ENCODE measurements around the gene HDAC11.
"Not testable (repeated sequence)": the region's sequence is repeated elsewhere in the genome, so short reads cannot be mapped to it uniquely, and the experiment has no call there.

HDAC11 gene

DNA sequence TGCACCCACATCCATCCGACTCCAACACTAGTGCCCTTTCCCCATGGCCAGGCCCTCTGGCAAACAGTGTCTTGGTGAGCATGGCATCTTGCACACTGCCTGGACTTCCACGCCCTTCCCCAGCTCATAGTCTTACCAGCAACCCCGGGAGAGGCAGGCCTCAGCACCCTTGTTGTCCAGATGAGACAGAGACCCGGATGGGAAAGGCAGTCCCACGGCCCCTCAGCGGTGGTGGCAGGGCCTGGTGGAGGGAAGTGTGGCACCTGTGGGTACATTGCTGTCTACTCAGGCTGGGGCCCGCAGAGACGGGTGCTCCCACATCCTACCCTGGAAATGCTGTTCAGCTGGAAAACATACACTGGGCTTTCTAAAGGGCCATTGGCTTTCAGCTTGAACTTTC, 28.4 kb downstream of the HDAC11 start:
- DNase-seq: no peak

DNA sequence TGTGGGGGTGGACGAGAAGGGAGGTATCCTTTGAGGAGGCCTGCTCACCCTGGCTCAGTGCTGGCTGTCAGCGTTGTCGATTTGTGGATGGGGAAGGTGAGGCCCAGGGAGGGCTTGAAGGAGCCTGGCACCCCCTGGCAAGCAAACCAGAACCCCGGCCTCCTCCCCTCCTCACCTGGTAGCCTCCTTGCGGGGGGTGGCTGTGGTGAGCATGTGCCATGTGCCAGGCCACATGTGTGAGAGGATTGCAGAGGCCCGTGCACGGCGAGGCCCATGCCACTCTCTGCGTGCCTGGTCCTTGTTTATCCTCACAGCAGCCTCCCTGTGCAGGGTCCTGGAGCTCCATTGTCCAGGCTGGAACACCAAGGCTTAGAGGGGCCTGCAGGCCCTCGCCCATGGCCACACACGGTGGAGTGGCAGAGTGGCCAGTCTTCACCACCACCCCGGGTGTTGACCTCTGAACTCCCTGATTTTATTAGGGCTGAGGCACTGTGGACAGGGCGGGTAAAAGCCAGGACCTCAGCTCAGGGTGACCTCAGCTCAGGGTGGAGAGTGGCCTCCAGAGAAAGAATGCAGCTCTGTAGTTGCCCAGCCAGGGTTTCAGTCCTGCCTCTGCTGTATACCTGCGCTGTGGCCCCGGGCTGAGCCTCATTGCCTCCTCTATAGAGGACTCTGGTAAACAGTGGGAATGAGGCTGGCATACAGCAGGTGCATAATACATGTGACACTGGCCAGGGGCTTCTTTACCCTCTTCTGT, 29.1 kb downstream of the HDAC11 start:
- DNase-seq: no peak

DNA sequence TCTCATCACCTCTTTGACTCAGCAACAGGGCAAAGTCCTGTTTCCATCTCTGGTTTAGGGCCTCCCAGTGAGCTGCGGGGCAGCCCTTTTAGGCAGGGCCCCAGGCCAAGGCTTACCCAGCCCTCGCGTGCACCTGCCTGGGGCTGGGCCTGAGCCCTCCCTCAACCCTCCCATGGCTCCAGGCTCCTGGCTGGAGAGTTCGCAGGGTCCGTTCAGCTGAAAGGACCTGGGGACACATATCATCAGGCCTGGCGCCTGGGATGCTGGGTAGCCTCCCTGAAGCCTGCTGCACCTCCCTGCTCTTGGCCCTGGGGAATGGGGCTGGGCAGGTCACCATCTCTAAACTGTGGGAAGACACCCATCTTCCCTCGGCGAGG, 29.7 kb downstream of the HDAC11 start:
- DNase-seq: no peak

DNA sequence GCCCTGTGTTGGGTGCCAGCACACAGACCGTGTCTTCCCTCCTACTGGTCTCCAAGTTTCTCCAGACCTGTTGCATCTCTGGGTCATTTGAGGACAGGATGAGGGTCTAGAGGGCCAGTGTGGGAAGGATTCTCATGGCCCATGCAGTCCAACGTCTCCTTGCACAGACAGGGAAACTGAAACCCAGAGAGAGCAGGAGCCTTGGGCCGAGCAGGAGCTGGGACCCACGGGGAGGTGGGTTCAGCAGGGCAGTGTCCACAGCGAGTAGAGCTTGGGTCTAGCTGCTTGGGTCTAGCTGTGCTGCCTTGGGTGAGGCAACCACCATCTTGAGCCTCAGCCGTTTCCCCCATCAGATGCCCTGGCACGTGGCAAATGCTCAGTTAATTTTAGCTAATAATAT, 32.3 kb downstream of the HDAC11 start:
- DNase-seq: no peak

DNA sequence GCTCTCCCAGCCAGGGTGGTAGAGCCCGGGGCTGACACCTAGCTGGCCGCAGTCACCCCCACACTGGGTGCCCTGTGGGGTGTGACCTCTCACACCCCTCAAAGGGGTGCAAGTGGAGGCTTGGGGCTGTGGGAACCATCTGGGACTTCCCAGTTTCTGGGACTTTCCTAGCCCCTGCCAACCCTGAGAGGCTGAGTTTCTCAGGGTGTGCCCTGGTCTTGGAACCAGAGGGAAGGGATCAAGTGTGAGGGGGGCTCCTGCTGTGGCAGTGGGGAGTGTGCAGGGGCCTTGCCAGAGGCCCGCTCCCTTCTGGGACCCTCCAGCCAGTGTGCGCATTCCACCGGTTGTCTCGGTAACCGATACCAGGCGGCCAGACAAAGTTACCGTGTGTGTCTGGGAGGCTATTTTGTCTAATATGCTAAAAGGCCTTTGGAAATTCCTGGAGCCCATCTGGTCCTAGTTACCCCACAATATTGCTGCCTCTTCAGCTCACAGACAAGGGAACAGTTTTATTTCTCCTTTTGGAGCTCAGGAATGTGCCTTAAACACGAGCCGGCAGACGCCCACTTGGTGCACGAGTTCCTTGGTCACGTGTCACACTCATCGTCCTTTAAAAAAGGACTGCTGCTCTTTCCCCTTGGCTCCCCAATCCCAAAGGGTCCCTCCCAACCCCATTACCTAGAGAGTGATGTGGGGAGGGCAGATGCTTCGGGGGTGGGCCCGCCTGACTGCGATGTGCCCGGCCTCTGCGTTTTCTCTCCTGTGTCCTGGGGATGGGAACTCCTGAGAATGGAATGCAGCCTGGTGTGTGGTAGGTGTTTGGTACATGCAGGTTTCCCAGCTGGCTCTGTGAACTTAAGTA, 33.2 kb downstream of the HDAC11 start:
- DNase-seq: no peak

DNA sequence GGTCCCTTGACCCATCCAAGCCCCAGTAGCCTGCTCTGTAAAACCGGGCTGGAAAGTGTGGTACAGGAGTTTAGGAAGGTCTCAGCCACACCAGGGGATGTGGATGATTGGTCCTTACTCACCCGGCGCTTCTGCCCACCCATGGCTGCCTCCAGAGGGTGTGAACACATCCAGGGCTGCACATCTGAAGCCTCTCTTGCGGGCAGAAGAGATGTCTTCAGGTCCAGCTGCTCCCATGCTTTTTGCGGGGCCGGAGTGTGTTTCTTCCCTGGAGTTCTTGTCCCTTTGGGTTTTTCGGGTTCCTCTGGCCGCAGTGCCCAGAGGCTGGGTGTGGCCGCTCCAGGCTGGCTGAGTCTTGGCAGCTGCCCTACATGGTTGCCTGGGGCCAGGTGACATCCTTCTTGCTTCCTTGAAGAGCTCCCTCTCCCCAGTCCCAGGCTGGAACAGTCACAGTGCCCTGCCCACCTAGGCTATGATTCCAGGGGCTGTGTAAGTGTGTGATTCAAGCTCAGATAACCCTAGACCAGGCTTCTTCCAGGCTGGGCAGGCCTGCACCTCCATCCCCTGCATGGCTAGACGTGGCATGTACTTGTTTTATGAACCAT, 33.9 kb downstream of the HDAC11 start:
- DNase-seq: no peak

DNA sequence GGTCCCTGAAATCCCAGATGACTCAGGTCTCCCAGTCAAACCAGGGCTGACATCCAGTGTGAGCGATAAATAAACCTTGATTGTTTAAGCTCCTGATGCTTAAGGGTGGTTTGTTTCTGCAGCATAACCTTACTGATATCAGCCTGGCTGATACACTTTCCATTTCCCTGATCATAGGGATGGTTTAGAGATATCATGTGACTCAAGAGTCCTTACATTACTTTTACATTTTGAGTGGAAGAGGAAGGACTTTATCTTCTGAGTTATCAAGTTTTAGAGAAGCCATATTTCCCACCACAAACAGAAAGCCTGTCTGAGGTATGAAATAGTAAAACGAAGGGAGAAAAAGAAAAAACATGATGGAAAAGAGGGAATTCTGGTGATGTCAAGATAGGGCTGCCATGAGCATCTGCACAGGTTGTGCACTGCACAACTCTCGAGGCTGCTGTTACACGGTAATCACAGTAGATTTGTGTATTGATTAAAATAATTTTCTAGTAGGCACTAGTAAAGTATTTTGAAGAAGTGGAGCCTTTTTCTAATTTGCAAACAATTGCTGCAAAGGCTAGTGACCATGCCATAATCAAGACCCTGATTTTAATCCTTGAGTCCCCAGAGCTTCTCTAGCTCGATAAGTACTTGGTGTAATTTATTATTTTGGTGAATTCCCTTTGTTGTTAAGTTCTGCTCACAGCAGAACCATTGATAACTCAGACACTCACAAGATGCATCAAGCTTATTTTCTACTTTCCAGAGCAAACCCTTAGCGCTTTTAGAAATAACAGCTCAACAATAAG, 34.7 kb downstream of the HDAC11 start:
- DNase-seq: no peak

DNA sequence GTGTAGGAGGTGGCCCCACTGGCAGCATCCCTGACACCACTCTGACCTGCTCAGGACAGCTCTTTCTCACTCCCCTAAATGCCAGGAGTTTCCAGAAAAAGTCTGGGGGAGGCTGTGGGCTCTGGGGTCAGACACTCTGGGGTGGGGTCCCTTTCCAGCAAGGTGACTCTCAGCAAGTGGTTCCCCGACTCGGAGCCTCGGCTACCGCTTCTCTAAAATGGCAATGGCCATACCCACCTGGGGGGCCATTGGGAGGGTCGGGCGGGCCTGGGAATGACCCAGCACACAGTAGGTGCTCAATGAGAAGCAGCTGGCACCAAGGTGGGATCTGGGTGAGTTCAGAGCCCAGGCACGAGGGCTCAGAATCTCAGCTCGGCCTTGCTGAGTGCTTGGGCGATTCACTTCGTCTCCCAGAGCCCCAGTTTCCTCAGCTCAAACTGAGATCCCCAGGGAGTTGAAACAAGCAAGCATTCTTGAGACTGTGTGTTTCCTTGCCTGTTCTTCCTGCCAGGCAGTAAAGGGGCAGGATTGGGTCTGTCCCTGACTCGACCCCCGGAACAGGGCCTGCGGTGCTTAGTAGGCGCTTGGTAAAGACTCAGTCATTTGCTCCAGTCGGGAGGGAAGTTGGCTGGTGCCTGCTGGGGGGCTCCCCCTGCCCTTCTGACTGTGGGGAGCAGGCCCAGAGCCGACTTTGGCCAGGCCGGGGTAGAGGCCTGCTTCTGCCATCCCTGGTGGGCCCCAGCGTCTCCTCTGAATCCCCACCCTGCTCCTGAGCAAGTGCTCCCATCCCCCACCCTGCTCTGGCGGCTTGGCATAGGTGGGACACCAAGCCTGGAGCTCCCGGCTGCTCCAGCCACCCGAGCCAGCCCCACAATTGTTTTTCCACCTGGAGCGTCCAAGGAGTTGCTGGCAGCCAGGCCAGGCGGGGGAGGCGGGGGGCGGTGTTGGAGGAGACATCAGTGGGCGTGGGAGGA, 36.0 kb downstream of the HDAC11 start:
- no peak for DNase-seq

DNA sequence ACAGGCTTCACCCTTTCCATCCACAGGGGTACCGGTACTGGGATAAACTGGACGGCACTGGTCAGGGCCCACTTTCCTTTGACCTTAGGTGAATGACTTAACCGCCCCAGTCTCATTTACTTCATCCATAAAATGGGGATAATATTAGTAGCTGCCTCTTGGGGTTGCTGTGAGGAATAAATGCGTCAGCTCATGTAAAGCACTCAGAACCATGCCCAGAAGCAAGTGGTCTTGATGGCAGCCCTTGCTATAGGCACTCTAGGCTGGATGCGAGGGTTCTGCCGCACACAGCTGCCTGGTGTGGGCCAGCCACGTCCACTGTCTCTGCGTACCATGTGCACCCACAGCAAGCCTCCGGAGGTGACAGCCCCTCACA, 36.6 kb downstream of the HDAC11 start:
- DNase-seq: no peak

DNA sequence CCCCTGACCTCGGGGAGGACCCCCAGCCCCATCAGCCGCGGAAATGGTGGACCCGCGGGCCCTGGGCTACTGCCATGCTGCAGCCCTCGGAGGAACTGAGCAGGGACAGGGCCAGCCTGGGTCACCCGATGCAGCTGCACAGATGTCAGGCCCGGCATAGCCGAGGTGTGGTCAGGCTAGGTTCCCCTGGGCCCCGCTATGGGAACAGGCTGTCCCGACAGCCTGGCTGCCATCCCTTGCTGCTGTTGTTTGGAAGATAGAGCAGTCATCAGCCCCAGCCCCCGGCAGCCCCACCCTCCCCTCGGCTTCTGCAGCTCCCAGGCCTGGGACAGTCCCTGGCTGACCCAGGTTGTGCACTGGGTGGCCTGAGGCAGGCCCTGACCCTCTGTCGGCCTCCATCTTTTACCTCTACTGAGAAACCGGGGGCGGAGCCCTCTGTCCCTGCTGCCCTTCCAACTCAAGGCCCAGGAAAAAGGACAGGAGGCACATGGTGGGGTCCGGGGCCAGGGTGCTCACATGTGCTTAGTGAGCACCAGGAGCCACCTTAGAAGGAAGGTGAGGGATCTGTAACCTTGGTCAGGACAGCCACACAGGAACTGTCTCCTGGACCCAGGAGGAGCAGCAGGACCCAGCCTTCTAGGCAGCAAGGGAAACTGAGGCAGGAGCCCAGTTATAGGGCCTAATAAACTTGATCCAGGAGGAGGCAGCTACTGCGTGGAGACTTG, 37.3 kb downstream of the HDAC11 start:
- no peak for DNase-seq

DNA sequence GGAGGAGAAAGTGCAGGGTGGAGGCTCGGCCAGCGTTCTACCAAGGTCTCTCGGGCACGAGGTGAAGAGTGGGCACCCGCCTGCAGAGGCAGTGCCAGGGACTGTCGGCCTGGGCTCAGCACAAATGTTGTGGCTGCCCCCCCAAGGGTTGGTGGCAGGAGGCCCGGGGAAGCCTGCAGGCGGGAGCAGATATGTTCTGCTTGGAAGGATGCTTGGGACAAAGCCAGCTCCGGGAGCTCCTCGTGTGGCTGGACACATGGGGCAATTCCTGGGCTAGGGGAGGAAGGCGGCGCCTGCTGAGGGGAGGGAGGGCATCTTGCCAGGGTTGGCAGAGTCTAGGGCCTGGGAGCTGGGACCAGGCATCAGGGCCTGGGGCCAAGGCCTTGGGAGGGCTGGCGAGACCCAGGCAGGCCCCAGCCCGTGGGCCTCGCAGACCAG, 38.4 kb downstream of the HDAC11 start:
- DNase-seq: no peak

DNA sequence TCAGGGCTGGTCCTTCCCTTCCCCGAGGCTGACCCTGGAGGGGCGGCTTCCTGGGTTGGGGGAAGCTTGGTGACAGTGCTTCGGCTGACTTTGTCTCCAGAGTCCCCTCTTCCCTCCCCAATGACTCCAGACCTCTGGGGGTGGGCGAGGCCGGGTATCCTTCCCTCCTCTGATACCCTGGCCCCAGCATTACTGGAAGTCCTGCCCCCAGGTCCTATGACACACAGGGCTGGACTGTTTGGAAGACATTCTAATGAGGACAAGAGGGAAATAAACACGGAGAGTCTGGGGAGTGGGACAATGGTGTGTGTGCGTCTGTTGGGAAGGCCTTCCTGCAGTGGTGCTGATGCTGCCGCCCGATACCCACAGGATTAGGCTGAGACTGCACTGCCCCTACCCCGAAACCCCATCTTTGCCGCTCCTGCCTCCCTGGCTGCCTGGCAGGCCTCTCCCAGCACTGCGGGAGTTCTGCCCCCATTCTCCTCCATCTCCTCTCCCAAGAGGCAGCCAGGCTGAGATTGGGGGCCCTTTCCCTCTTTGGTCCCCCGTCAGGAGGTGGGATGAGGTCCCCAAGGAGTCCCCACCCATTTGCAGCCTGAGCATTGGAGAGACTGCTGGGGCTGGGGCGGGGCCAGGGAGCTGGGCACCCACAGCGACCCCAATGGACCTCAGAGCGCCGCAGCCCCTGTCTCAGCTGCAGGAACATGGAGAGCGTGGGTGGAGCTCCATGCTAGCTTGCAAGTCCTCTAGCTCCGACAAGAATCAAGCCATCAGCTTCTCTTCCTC, 39.1 kb downstream of the HDAC11 start:
- no peak for DNase-seq

DNA sequence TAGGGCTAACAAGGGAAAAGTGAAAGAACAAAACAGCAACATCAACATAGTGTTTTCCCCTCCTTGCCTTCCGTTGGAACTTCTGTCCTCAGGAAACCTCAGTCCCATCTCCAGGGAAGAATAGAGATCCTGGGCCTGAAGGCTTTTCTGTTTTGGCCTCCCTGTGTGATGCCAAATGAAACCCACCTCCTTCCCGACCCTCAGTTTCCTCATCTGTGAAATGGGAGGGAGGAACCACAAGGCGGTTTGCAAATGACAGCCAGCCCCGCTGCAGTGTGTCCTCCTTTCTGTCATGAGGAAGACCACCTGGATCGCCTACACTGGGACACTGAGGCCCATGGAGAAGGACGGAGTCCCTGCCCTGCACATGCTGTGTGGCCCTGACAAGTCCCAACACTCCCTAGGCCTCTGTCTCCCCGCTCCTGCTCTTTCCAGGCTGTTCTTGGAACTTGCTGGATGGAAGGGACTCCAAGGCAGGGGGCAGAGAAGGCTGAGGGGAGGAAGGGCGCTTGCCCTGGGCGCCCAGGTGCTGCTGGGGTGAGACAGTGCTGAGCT, 40.3 kb downstream of the HDAC11 start:
- no peak for DNase-seq

DNA sequence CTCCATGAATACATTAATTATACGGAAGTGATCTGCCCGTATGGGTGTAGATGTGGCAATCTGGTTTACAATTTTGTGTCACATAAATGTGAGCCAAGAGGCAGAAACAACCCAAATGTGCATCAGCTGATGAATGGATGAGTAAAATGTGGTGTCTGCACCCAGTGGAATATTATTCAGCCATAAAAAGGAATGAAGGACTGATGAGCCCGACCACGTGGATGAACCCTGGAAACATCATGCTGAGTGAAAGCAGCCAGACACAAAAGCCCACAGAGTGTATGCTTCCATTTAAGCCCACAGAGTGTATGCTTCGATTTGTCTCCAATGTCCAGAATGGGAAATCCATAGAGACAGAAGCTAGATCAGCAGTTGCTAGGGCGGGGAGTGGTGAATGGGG, 41.2 kb downstream of the HDAC11 start:
- no peak for DNase-seq

DNA sequence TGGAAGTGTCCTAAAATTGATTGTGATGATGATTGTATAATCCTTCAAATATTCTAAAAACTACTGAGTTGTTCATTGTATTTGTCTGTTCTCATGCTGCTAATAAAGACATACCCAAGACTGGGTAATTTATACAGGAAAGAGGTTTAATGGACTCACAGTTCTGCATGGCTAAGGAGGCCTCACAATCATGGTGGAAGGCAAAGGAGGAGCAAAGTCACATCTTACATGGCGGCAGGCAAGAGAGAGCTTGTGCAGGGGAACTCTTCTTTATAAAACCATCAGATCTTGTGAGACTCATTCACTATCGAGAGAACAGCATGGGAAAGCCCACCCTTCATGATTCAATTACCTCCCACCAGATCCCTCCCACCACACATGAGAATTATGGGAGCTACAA, 41.6 kb downstream of the HDAC11 start:
- DNase-seq: not testable (repeated sequence)

DNA sequence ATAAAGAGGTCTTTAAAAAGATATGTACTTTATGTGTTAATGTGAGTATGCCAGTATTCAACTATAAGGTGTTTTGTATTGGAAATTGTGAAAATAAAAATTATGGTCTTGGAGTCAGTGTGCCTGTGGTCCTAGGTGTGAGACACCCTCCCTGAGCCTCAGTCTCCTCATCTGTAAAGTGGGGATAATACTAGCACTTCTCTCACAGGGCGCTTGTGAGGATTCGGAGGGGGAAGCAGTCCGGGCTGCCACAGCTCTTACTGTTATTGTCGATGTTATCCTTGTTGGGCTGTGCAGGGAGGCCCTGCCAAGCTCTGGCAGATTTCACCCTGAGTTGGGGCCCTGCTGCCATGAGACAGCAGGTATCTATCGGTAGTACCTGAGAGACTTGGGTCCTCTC, 42.1 kb downstream of the HDAC11 start:
- DNase-seq: no peak

DNA sequence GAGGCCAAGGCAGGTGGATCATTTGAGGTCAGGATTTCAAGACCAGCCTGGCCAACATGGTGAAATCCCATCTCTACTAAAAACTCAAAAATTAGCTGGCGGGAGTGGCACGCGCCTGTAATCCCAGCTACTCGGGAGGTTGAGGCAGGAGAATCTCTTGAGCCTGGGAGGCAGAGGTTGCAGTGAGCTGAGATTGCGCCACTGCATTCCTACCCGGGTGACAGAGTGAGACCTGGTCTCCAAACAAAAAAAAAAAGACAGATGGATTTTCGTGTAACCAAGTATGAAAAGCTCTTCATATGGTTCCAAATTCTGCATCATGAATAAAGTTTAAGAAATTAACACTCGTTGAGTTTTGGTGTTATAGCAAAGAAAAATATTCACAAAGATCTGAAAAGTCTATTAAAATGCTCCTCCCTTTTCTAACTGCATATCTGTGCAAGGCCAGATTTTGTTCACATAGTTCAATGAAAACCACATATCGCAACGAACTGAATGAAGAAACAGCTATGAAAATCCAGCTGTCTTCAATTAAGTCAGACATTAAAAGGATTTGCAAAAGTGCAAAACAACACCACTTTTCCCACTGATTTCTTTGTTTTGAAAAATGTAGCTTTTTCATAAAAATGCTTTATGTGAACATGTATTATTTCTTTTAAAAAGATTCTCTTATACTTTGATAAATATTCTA, 45.0 kb downstream of the HDAC11 start:
- DNase-seq: no peak

DNA sequence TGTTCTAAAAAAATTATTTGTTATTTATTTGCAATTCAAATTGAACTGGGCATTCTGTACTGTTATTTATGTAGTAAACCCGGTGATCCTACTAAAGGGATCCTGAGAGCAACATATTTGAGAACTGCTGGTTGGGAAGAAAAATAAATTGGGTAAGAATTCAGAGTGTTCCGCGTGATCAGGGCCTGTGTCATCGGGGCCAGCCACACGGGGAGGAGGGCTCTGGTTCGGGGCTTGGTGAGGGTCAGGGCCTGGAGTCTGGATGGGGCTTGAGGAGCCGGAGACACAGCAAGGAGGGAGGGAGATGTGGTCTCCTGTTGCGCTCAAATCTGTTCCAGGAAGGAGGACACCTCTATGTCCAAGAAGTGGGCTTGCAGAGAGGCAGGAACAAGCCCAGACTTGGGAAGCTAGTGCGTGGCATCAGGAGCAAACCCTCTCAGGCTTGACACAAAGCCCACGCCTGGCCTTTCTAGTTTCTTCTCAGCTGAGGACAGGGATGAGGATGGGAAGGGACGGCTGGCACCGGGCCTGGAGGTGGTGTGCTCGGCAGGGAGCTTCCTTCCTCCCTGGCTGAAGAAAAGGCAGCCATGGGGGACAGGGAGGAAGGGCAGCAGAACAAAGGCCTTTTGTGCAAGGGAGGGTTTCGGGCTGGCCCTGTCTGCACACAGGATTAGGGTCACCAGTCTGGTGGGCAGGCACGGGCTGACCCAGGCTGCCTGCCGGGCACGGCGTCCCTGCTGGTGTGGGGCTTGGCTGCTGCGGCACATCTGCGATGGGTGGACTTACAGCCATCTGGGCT, 45.9 kb downstream of the HDAC11 start:
- DNase-seq: no peak

DNA sequence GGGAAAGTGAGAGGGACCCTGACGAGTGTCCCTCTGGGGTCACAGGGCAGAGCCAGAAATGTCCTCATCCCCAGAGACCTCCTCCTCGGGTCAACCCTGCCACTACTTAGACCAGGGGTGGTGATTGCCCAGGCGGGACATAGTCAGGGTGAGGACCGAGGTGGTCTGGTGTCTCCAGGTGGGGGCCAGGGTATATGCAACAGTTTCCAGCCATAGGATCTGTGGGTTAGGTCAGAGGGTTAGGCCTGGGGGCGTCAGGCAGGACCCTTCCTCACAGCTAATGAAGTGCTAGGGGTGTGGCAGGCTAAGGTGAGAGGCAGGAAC, 46.5 kb downstream of the HDAC11 start:
- no peak for DNase-seq

Measured in SW 1271 (cell line).